HG02885 (cell line): ENCODE results near the gene UBN1.

Experiments used
- ATAC-seq: cut with Tn5 transposase; IDR thresholded peaks from one replicate; pipeline ENCODE4 v1.9.1; 2021; ENCODE audit warnings: mild to moderate bottlenecking; ENCODE audit not compliant: unreplicated experiment, poor library complexity

The UBN1 gene, protein sequence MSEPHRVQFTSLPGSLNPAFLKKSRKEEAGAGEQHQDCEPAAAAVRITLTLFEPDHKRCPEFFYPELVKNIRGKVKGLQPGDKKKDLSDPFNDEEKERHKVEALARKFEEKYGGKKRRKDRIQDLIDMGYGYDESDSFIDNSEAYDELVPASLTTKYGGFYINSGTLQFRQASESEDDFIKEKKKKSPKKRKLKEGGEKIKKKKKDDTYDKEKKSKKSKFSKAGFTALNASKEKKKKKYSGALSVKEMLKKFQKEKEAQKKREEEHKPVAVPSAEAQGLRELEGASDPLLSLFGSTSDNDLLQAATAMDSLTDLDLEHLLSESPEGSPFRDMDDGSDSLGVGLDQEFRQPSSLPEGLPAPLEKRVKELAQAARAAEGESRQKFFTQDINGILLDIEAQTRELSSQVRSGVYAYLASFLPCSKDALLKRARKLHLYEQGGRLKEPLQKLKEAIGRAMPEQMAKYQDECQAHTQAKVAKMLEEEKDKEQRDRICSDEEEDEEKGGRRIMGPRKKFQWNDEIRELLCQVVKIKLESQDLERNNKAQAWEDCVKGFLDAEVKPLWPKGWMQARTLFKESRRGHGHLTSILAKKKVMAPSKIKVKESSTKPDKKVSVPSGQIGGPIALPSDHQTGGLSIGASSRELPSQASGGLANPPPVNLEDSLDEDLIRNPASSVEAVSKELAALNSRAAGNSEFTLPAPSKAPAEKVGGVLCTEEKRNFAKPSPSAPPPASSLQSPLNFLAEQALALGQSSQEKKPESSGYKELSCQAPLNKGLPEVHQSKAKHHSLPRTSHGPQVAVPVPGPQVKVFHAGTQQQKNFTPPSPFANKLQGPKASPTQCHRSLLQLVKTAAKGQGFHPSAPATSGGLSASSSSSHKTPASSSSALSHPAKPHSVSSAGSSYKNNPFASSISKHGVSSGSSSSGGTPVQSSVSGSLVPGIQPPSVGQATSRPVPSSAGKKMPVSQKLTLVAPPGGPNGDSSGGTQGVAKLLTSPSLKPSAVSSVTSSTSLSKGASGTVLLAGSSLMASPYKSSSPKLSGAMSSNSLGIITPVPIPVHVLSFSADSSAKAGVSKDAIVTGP (N-terminal part only)

DNA sequence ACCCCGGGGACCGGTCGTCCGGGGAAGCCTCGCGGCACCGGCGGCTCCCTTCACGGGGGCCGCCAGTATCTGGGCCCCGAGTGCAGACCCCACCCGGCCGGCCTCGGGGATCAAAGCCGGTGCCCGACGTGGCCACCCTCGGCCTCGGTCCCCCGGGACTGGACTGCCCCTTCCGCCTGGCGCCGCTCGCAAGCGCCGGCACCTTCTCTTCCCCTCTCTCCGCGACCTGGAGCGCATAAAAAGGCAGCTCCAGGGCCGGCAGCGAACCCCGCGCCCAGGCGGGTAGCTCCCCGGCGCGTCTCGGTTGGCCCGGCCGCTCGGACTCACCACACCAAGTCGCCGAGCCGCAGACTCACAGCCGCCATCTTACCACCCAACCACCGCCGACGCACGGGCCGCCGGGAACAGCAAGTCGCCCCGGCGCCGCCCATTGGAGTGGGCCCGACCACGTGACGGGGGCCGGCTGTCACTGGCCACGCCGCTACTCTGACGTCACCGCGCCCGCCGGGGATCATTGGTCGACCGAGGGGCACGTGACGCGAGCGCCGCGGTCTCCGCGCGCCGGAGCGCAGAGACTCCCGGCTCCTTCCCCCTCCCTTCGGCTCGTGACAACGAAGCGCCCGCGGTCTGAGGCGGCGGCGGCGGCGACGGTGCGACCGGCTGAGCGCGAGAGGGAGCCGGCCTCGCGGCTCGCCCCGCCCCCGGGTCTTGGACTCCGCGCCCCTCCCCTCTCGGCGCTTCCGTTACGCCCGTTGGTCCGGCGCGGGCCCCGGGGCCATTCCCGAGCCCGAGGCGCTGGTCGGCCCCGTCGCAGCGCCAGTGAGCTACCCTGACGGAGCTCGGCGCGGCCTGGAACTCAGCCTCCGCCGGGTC is at the start of gene UBN1, which contains the start of gene GLYR1:
TSS of gene UBN1 (plus strand) at position 581 of the 873 bp plus-strand sequence. CDS start 5,437 bp downstream, outside the sequence.
TSS of gene GLYR1 (minus strand) at position 388 of the 873 bp plus-strand sequence. CDS start at position 365, 23 bp downstream.
- peak; percentile 88 for ATAC-seq

GRCh38 chr16:4797805-4798252 is 49.5 kb upstream of the UBN1 start:
- no peak for ATAC-seq

GRCh38 chr16:4798456-4798855 is 48.8 kb upstream of the UBN1 start:
- ATAC-seq: no peak

- ATAC-seq: no peak
These were observed 48.0 kb upstream of the UBN1 start for GRCh38 chr16:4799171-4799855.

DNA sequence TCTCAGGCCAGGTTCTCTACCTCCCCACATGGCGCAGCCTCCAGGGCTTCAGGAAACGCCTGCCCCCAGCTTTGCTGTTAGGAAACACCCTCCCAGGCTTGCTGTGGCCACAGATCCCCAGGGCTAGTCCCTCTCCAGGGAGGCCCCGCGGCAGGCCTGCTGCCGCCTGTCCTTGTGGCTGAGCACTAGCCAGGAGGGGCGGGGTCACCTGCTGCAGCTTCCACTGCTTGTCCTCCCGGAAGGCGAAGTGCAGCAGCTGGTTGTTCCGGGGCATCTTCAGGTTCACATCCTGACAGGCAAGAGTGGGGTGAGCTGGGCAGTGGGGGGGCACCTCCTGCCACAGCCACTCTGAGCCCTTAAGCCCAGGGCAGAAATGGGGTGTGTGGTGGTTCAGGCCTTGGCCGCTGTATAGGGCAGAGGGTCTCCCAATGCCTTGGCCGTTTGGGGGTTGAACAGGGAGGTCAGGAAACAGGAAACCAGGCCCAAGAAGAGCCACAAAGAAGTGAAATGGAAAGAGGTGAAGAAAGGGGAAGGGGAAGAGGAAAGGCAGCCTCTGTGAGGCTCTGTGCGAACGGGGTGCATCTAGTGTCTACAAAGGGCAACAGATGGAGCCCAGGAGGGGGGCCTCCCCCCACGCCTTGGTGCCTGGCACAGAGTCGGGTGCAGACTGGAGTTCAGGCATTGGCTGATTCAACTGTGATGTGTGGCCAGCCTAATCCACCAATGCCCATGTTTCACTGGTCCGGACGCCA is 46.8 kb upstream of the UBN1 start:
- ATAC-seq: no peak

GRCh38 chr16:4801051-4801961 is 46.0 kb upstream of the UBN1 start:
- ATAC-seq: no peak

DNA sequence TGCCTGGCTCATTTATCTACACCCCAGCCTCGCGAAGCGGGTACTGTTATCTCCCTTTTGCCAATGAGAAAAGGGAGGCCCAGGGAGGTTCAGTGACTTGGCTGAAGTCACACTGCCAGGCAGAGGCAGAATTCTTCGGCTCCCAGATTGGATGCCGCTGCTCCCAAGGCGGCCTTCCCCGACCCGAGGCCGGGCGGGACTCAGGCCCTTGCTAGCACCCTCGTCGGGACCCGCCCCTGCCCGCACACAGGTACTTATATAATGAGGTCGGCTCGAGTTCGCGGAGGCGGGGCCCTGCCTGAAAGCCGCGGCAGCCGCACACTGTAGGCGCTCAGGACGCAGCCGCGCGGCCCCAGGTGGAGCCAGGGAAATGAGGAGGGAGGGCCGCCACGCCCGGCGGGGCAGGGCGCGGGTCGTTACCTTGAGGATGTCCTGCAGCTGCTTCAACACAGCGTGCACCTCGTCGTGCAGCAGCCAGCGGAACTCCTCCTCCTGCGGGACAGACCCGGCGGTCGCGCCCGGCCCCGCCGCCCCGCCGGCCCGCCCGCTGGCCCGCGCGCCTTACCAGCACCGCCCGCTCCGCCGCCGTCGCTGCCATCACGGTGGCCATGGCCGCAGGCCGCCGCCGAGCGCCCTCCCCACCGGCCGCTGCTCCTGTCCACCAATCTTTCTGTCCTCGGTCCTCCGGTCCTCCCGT is 45.2 kb upstream of the UBN1 start, which contains the start of gene ROGDI:
TSS of gene ROGDI (minus strand) at position 672 of the 697 bp plus-strand sequence. CDS start at position 610, 62 bp downstream.
- peak; percentile 56 for ATAC-seq

DNA sequence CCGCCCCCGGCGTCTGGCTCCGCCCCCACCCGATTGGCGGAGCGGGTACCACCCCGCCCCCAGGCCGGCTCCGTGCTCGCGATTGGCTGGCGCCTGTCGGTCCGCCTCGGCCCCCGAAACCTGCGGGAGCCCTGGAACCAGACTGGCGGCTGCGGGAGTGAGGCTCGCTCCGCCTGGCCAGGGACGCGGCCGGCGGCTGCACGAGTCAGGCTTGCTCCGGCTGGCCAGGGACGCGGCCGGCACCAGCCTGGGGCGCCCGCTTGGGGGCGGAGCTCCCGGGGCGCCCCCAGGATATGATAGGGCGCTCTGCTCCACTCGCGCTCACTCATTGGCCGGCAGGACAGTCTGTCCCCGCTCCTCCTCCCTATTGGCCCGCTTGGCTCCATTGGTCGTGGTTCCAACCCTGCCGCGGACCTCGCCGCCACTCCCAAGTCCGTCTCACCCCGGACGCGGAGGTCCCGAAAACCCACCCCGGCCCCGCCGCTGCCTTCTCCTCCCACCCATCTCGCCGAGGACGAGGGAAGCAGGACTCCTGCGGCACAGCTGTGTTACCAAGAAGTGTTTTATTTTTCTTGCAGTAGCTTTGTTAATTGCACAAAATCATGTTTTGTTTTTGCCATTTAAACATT is 44.5 kb upstream of the UBN1 start:
- peak; percentile 91 for ATAC-seq

- no peak for ATAC-seq
These were observed 43.9 kb upstream of the UBN1 start for GRCh38 chr16:4803401-4803844.

- no peak for ATAC-seq
These were observed 43.2 kb upstream of the UBN1 start for GRCh38 chr16:4803898-4804762.

DNA sequence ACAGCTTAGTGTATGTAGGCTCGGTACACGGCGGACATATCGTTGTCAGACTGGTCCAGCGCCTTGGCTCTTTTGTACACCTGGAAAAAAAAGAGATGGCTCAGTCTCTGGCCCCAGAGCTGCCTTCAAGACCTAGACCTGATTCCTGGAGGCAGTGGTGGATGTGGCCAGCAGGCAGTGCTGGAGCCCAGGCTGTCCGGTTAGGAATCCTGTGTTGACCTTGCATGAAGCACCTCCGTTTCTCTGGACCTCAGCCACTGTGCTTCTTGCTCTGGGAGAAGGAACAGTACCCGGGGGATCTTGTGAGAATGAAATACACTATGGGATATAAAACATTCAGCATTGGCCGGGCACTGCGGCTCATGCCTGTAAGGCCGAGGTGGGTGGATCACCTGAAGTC is 42.0 kb upstream of the UBN1 start:
- no peak for ATAC-seq

GRCh38 chr16:4806280-4806679 is 41.0 kb upstream of the UBN1 start:
- no peak for ATAC-seq

GRCh38 chr16:4811242-4811641 is 36.0 kb upstream of the UBN1 start:
- ATAC-seq: no peak

- no peak for ATAC-seq
These were observed 35.5 kb upstream of the UBN1 start for GRCh38 chr16:4811773-4812172.
